GM18873 (cell line): Measurements from ENCODE around the gene CTNNA1.

ENCODE experiments used
- ATAC-seq: cut with Tn5 transposase; IDR thresholded peaks from one replicate; pipeline ENCODE4 v1.9.1; 2021; ENCODE audit warnings: mild to moderate bottlenecking, moderate library complexity, moderate number of reproducible peaks; ENCODE audit not compliant: unreplicated experiment, low FRiP score

Gene CTNNA1

DNA sequence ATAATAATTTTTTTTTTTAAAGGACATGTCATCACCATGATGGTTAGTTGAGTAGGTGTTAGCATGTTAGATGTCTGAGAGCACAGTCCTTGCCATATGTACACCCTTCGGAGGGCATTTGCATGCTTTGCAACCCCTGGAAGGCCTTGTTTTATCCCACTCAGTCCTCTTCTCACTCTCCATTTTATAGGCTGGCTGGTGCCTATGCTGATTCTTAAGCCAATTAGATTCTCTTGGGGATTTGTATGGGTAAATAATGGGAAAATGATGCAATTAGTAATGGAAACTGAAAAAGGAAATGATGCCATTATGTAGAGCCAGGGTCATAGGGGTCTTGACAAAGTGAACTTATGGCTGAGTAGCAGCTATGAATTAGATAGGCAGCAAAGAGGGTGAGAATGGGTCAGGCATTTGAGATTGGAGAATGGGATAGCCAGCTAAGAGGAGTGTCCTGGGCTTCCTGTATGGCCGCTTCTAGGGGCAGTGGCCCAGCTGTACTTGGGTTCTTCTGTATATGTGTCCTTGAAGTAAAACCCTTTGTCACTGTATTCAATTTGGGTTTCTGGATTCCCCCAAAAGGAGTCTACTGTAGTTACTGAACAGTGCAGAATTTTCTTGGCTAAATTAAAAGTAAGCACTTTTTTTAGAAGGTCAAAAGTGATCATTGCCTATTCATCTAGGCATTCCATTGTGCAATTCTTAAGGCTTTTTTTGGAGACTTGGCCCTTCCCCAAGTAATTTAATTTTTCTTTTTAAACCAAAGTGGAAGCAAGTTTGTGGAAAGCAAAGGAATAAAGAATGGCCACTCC is 90.3 kb downstream of the CTNNA1 start:
- ATAC-seq = no peak

DNA sequence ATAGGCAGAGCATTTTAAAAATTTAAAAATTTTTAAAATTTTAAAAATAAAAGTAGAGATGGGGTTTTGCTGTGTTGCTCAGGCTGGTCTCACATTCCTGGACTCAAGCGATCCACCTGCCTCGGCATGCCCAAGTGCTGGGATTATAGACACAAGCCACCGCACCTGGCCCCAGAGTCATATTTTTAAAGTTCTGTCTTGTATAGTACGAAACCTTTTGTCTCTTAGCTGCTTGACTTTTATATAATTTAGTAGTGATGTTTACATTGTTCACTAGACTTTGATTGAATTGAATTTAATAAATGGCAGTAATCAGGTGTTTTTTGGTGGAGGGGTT is 90.9 kb downstream of the CTNNA1 start:
- no peak for ATAC-seq

DNA sequence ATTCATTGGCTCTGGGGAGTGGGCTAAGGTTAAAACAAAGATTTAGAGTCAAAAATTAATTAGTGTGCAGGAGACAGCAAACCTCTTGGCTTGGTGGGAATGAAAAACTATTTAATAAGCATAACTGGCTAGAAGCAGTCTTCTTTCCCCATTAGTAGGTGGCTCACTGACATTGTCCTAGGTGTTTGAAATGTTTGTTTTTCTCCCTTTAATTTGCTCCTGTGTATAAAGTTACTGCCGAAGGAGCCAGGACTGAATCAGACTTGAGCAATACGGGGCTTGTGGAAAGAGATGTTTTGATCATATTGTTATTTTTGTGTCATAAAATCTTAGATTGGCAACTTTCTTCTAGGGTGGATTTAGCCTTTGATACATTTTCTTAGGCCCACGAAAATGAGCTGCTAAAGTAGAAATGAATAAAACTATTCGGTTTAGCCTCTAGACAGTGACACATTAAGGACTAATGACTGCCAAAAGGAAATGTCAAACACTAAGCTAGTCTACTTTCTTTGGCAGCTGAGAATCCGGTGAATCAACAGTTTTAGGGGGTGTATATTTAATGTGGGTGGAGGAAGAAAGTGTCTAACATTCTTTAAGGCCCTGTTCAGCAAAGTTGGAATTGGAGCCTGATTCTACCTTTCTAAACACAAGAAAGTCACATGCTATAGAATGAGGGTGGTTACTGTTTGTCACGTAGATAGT is 91.7 kb downstream of the CTNNA1 start:
- no peak for ATAC-seq

DNA sequence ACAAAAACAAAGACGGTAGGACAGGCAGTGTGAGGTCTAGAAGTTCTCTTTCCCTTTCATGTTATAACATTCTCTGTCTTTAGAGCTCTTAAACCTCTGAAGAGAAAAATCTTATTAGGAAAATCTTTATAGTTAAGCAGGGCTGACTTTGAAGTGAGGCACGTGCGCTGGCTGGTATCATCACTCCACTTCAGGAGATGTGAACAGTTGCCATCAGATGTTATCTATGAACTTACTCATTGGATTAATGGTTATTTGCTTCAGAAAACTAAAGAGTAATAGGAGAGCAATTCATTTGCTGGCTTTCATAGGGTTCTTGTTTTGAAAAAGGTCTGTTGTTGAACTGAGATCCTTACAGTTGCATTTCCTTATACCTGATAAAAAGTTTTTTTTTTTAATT is 96.2 kb downstream of the CTNNA1 start:
- no peak for ATAC-seq

DNA sequence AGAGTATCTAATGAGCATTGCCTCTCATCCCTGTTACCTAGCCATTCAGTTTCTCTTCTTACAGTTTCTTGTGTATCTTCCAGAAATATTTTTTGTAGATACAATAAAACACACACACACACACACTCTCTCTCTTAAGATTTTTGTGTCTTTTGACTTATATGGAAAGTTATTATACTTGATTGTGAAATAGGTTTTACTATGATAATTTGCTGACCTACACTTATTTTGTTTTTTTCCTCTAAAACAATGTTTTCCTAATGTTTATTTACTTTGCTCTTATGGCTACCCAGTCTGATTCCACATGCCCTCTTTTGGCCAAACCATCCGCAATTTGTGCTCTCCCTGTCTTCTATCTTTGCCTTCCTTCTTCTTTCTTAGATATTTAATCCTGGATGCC is 96.7 kb downstream of the CTNNA1 start:
- no peak for ATAC-seq

DNA sequence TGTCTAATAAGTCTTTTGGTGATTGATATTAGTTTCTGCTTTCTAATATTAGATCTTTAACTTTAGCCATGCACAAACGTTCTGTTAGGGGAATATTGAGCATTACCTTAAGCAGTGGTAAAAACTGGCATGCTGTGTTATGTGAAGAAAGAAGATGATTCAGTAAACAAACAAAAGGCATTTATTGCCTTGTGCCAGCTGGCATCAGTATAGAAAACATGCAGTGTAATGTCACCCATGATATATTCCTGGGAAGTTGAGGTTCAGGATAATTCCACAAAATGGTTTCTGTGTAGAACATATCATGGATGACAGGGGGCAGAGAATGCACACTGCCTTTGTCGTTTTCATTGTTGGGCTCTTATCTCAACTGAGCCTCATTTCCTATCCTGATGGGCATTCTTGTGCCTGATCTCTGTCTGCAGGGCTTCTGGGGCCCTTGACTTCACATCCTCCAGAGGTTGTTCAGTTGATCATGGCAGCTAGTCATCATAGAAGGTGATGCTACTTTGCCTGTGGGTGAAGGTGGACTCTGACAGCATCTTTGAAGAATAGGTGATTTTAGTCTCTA is 97.7 kb downstream of the CTNNA1 start:
- no peak for ATAC-seq

DNA sequence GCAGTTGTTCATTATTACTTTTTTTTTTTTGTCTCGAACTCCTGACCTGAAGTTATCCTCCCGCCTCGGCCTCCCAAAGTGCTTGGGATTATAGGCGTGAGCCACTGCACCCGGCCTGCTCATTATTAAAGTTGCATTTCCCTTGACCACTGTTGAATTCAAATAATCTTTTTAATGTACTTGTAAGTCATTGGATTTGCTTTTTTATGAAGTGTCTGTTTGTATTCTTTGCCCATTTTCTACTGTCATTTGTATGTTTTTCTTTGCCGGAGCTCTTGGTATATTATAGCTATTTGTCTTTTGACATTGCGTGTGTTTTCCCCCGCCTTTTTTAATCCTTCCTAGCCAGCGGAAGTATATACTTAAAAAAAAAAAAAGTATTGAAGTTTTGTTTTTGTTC is 99.9 kb downstream of the CTNNA1 start:
- no peak for ATAC-seq

DNA sequence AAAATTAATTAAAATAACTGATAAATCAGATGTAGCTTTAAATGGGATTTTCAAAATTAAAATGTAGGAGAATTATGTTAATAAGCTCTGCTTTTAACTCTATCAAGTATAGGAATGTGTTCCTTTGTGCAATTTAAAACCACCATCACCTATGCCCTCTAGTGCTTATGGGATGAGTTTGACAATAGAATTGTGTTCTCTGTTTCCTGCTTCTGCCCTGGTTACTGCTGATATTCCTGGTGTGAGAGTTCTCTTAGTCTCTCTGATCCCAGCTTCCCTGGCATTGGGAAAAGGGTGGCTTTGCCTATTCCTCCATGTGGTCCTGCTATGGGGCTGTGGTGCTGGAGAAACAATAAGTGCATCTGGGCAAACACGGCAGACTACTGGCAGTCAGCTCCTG is 113.8 kb downstream of the CTNNA1 start:
- ATAC-seq = no peak

DNA sequence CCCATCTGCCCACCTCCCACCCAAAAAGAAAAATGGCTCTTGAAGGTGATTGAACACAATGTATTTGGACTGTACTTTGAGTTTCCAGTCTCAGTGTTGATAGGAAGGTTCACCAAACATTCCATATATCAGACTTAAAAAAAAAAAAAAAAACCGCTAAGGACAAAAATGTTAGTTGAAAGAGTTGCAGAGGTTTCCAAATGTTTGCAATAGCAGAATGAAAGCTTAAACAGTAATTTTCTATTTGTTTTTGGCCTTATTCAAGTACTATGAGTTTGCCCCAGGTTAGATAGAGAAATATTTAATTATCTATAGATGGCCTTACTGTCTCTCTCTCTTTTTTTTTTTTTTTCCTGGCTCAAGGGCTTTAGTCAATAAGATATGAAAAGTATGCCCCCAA is 115.8 kb downstream of the CTNNA1 start:
- ATAC-seq = no peak

DNA sequence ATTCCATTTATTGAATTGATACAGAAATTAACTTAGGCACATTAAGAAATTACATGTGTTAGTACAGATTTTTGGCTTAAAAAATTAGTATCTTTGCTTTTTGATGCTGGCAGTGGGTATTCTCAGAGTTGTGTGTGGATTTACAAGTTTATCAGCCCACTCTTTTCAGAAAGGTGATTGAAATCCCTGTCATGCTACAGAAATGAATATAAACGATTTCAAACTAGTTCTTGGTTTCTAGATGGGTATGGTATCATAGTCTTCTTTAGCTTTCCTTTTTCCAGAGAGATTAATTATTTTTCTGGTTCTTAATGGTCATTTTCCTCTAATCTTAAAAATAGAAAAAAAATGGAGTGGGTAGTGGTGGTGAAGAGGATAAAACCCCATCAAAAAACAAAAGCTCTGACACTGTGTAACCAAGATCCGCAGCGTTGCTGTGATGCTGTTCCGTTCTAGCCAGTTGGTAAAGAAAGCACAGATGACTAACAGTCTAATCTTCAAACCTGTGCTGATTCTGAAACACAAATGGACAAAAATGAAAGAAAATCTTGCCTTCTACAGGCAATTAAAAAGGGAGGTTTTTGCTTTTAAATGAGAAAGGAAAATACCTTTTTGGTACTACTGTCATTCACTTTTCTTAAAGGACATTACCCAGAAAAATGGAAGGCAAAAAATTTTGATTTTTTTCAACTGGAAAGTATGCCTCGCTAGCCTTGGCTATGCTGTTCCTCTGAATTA is 116.7 kb downstream of the CTNNA1 start:
- no peak for ATAC-seq

DNA sequence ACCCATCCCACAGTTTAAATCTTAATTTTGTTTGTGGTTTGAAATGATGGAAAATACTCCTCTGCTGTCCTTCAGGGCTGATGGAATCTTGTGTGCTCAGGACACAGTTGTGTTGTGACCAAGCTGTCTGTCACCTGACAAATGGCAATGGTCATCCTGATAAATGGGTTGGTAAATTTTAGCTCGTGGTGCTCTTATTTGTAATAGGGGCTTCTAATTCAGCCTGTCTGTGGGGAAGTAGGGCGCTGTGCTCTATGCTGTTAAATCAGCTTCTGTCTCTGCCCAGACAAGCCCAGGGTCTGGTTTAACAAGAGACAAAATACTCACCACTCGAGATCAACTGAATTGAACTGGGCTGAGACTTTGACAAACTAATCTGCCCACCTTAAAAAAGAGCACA is 117.4 kb downstream of the CTNNA1 start:
- no peak for ATAC-seq

DNA sequence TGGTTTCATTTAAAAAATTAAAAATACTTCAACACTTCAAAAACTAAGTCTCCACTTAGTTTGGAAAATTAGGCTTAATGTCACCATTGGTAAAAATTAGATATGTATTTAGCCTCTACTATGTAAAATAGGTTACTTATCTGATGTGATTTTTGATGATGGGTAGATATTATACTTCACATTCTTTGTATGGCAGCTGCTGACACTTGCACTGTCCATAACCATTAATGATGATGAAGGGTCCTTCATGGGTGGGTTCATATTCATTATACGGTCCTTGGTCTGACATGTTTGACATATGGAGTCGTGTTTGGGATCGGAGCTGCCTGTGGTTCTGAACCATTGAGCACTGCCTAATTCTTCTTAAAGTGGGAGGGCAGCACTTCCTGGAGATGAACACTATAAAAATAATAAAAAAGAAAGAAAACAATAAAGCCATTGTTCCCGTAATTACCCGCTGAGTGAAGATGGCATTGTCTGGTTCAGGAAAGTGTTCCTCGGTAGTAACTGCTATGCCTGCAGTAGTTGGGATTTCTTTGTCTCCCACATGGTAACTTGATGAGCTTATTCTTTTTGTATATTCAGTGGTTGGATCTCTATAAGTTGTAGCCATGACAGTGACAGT is 119.7 kb downstream of the CTNNA1 start:
- ATAC-seq = no peak

DNA sequence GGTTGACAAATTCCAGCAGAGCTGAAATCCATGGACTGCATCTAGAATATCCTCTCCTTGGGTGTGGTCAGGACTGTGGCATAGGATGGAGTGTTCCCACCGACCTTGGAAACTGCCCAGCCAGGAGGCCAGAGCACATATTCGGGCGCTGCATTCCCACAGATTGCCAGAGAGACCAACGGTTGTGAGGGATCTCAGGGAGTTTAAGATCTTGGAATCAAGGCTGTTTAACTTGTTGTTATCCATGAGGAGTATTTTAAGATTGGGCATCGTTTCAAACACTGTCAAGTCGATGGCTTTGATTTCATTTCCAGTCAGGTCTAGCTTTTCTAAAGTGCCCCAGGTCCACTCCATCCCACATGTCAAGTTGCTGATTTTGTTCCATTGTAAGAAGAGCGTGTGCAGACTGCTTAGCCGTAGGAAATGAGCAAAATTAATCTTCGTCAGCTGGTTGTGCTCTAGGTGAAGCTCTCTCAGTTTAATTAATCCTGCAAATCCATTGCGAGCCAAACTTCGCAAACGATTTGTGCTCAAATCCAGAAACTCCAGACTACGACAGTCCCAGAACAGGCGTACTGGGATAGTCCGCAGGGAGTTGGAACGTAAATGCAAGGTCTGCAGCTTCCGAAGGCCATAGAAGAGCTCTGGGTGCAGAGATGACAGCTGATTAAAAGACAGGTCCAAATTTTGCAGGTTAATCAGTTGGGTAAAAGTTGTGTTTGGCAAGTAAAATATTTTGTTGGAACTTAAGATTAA is 120.4 kb downstream of the CTNNA1 start:
- ATAC-seq = no peak

DNA sequence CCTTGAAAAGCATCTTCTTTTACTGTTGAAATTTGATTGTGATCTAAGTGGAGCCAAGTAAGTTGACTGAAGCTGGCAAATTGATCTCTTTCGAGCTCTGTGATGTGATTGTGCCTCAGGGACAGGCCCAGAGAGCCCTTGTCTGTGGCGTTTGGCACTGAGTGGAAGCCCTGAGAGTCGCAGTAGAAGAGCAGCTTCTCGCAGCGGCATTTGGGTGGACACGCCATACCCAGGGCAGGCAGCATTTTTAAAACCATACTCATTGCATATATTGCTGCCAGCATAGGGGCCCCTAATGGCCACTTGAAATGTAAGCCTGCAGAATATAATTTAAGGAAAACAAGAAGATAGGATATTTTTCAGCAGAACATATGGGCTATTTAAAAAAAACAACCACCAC is 121.0 kb downstream of the CTNNA1 start:
- ATAC-seq = no peak

DNA sequence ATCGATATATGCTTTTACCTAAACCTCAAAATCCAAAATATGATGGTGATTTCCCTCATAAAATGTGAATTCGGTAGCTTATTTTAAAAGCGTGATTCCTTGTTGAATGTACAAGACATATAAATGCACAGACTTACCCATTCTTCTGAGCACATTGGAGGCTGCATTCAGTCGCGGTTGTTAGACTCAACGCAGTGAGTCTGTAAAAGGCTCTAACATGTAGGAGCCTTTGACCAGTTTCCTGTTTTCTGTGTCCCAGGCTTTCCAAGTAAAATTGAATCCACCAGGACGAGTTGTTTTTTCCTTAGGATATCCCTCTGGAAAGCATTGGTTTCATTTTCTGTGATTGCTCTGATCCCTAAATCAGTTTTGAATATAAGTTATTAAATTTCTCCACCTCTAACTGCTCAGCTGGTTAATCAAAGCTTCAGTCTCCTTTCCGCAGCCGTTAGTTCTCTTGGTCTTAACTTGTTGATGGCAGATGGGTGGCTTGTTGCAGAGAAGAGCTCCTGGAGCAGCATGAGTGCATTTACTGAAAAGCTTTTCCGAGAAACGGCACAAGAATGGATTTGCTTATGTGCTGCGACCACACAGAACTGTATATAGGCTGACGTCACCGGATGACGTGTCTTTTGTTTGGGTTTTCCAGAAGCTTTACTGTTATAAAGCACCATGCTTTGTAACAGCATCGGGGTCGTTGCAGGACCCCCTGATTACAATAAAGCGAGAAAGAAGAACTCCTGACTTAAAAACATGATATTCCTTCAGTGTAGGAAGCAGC is 121.7 kb downstream of the CTNNA1 start, which contains the start of gene LRRTM2:
TSS of gene LRRTM2 (minus strand) at position 565 of the 781 bp plus-strand sequence. CDS start at position 141, 424 bp downstream.
- ATAC-seq = no peak

DNA sequence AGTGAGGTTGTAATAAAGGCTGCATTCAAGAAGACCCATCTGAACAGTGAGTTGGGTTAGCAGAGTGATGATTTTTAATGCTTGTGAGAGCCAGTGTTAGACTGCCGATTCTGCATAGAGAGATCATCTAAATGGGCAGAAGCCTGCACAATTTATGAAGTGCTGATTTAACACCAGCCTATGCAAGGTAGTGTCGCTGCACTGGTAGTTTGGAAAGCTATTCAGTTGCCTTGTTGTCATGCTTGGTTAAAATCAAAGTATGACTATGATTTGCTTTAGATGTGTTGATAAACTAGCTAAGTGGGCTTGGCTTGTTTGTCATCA is 122.3 kb downstream of the CTNNA1 start:
- ATAC-seq = no peak

DNA sequence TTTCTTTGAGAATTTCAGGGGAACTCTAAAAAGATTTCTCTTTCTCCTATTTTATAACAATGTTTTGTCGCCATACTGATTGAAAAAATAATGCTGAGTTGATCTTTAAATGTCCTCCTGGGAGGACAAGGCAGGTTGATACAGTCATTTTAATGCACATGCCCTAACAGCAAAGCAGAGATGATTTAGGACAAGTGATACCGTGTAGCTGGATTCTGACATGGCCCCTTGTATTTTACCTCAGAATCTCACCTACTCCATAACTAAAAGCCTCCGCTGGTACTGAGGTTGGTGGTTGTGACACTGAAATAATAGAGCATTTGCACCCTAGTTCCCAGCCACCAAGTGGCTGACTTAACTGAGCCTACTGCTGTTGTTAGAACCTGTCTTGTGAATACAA is 122.7 kb downstream of the CTNNA1 start:
- ATAC-seq = no peak

DNA sequence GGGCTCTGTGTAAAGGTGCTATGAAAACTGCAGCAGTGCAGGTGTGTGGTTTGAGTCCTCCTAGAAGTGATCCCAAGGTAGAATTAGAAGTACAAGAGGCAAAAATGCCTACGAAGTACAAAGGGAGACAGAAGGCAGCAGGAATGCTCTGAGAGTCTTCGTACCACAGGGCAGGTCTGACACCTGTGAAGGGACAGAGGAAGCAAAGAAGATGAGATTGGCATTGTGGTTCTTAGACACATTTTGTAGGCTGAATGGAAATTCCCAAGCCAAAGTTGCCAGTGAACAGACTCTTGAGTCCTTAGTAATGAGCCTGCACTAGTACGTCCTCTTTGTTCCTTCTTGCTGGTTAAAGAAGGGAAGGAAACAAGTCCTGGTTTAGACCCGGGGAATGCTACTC is 123.6 kb downstream of the CTNNA1 start:
- ATAC-seq = no peak
